Natural killer cell (primary cell): ENCODE measurements around the gene PRPF8. TPM values are rescaled to one million over a fixed set of nuclear protein-coding genes. Genes with fewer than 3 reads are reported as not detected.
"Not testable (repeated sequence)": the region's sequence is repeated elsewhere in the genome, so short reads cannot be mapped to it uniquely, and the experiment has no call there.

Experiments
- ATAC-seq, 3 donors: fragments of 150-1000 bp in 2 of 3; fragments of 200-7000 bp in 1 of 3; cut with Tn5 transposase; 1 replicate in 1 of 3; 2 replicates in 2 of 3; pipeline ENCODE4 v1.10.0; 2021; ENCODE audit warnings: mild to moderate bottlenecking in 2 of 3, moderate library complexity in 2 of 3
- DNase-seq, 2 donors: peaks; one replicate each; pipeline versions ENCODE4 v3.0.0 to v3.0.0-alpha.2; 2013 to 2021; ENCODE audit warnings: mixed read lengths in 1 of 2
- H3K27ac ChIP-seq: one replicate; pipeline ENCODE4 v1.5.1; 2013; ENCODE audit warnings: mild to moderate bottlenecking, low read length
- H3K27me3 ChIP-seq: one replicate; pipeline ENCODE4 v1.6.1; 2013; ENCODE audit warnings: low read length; ENCODE audit not compliant: control insufficient read depth, insufficient read depth
- H3K36me3 ChIP-seq: one replicate; pipeline ENCODE4 v1.6.1; 2013; ENCODE audit warnings: low read length; ENCODE audit not compliant: control insufficient read depth, insufficient read depth
- H3K4me1 ChIP-seq: one replicate; pipeline ENCODE4 v1.6.1; 2013; ENCODE audit warnings: low read length; ENCODE audit not compliant: control insufficient read depth, insufficient read depth
- H3K4me3 ChIP-seq: one replicate; pipeline ENCODE4 v1.5.1; 2013; ENCODE audit warnings: low read length
- H3K9me3 ChIP-seq: one replicate; pipeline ENCODE4 v1.6.1; 2013; ENCODE audit warnings: low read length; ENCODE audit not compliant: control insufficient read depth, insufficient read depth
- H3K27ac Mint-ChIP-seq, 2 donors: one replicate each; pipeline ENCODE4 v1.8.0; 2022; ENCODE audit warnings: mild to moderate bottlenecking in 2 of 2, mixed read lengths in 2 of 2, moderate library complexity in 1 of 2
- H3K27me3 Mint-ChIP-seq, 2 donors: one replicate each; pipeline ENCODE4 v1.8.0; 2022; ENCODE audit warnings: low read depth in 2 of 2, mixed read lengths in 2 of 2
- H3K36me3 Mint-ChIP-seq: one replicate; pipeline ENCODE4 v1.8.0; 2022; ENCODE audit warnings: mixed read lengths
- H3K4me1 Mint-ChIP-seq, 2 donors: one replicate each; pipeline ENCODE4 v1.8.0; 2022; ENCODE audit warnings: mixed read lengths in 2 of 2
- H3K4me3 Mint-ChIP-seq: one replicate; pipeline ENCODE4 v1.8.0; 2022; ENCODE audit warnings: mild to moderate bottlenecking, moderate library complexity, mixed read lengths
- H3K9me3 Mint-ChIP-seq, 2 donors: one replicate each; pipeline ENCODE4 v1.8.0; 2022; ENCODE audit warnings: mixed read lengths in 2 of 2
- WGBS: methylation state at CpG from one replicate; pipeline ENCODE4 v1.1.7; 2013; ENCODE audit warnings: missing lambda C conversion rate; ENCODE audit not compliant: insufficient coverage; 5-methylcytosine and 5-hydroxymethylcytosine counted together
- intact Hi-C: fragments of 100-400 bp; cut with micrococcal nuclease; formaldehyde crosslinking; loops from one replicate; pipeline ENCODE4 v1.14.2; 2022
- total RNA-seq, 4 donors: library from RNA; stranded (reverse); fragments of 120-200 nt in 1 of 4; gene quantifications; one replicate each; pipeline versions ENCODE4 v1.2.3 to v1.2.4, GENCODE V29; 2013 to 2022
- TF ChIP-seq, protein P1 (sequence below): fragments of 200-600 bp; IDR thresholded peaks from one replicate; pipeline ENCODE4 v1.8.0; 2022; ENCODE audit warnings: antibody characterized with exemption

Gene PRPF8
- total RNA-seq, 3 donors from 2014 or later (not counting 1 experiment from before 2014, with no cell fraction given): 475 to 508 (median 480) TPM

DNA sequence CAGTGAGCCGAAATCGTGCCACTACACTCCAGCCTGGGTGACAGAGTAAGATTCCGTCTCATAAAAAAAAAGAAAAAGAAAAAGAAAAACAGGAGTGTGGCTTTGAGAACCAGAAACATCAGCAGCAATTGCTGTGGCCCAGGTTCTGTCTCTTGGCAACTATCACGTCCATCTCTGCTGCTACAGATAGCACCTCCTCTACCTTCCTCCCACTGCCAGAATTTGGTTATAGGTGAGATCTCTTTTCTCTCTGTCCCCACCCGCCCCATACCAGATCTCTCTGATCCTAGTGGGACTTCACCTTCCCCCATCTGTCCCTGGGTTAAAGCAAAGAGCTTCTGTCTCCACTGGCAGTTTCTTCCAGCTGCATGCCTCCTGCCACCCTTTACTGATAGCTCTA, 22.4 kb upstream of the PRPF8 start:
- 65% methylated on average over 5 of the region's 5 CpGs for WGBS
- H3K4me1 ChIP-seq: peaks cover 40% of the 10 kb centered on the region
- no peak overlapping the region for H3K4me3 ChIP-seq
- H3K9me3 Mint-ChIP-seq: no peaks in the 10 kb centered on the region
- H3K4me3 Mint-ChIP-seq: no peak overlapping the region
- no peaks in the 10 kb centered on the region for H3K36me3 ChIP-seq
- H3K27me3 Mint-ChIP-seq: peaks cover 7 to 16% of the 10 kb centered on the region in 2 donors
- ATAC-seq: peak in 2 of 3 donors; percentile 43 to 52
- H3K27ac ChIP-seq: peak overlapping the region; percentile 34
- intact Hi-C loops: no loop called here
- DNase-seq: peak in 1 of 2 donors; percentile 74
- H3K27me3 ChIP-seq: peaks cover 6% of the 10 kb centered on the region
- H3K4me1 Mint-ChIP-seq: peaks cover 8 to 16% of the 10 kb centered on the region in 2 donors
- no peaks in the 10 kb centered on the region for H3K9me3 ChIP-seq
- H3K27ac Mint-ChIP-seq: no peak overlapping the region
- H3K36me3 Mint-ChIP-seq: peaks cover 7% of the 10 kb centered on the region
- TF ChIP-seq, protein P1, sequence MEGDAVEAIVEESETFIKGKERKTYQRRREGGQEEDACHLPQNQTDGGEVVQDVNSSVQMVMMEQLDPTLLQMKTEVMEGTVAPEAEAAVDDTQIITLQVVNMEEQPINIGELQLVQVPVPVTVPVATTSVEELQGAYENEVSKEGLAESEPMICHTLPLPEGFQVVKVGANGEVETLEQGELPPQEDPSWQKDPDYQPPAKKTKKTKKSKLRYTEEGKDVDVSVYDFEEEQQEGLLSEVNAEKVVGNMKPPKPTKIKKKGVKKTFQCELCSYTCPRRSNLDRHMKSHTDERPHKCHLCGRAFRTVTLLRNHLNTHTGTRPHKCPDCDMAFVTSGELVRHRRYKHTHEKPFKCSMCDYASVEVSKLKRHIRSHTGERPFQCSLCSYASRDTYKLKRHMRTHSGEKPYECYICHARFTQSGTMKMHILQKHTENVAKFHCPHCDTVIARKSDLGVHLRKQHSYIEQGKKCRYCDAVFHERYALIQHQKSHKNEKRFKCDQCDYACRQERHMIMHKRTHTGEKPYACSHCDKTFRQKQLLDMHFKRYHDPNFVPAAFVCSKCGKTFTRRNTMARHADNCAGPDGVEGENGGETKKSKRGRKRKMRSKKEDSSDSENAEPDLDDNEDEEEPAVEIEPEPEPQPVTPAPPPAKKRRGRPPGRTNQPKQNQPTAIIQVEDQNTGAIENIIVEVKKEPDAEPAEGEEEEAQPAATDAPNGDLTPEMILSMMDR: no peak

DNA sequence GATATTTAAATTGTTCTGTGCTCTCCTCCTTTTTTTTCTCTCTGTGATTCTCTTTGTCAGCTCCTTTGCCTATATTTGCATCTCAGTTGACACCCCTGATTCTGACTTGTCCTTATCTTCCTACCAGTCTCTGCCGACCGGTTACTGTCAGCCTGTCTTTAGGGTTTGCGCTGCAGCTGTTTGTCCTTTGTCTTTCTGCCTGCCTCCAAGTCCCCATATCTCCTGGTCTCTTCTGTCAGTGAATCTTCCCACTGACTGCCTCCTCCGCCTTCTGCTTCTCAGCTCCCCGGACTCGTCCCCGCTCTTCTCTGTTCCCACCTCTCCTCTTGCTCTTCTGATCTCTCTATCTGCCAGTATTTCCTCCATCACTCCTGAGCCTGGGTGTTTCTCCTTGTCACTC, 20.3 kb upstream of the PRPF8 start:
- Histone ChIP-seq H3K4me3 (no peak overlapping the region), H3K27me3 (peaks cover 2% of the 10 kb centered on the region), H3K4me1 (peaks cover 31% of the 10 kb centered on the region), H3K27ac (no peak overlapping the region), H3K9me3 (no peaks in the 10 kb centered on the region), H3K36me3 (no peaks in the 10 kb centered on the region)
- no peaks in the 10 kb centered on the region for H3K36me3 Mint-ChIP-seq
- H3K27ac Mint-ChIP-seq: no peak overlapping the region
- TF ChIP-seq, protein P1: no peak
- no peak overlapping the region for H3K4me3 Mint-ChIP-seq
- no peaks in the 10 kb centered on the region for H3K9me3 Mint-ChIP-seq
- DNase-seq: no peak
- WGBS: 95% methylated on average over 7 of the region's 7 CpGs
- no peak for ATAC-seq
- peaks cover 7 to 8% of the 10 kb centered on the region in 2 donors for H3K27me3 Mint-ChIP-seq
- intact Hi-C loops: no loop called here
- no peaks in the 10 kb centered on the region for H3K4me1 Mint-ChIP-seq

DNA sequence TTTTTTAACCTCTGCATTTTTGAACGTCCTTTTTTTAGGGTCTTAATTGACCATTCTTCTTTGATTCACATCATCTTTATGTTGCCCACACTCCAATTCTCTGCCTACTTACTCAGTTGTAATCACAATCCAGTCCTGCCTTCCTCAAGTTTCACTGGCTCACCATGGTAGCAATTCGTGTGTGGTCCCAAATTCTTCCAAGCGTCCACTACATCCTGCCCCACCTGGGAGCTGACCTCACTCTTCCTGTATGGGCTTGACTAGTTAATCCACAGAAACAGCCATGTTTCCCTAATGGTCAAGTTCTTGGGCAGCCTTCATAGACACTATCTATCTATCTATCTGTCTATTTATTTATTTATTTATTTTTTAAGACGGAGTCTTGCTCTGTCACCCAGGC, 18.4 kb upstream of the PRPF8 start:
- Histone ChIP-seq H3K9me3 (no peaks in the 10 kb centered on the region), H3K4me1 (peaks cover 18% of the 10 kb centered on the region), H3K4me3 (no peak overlapping the region), H3K36me3 (no peaks in the 10 kb centered on the region), H3K27ac (no peak overlapping the region), H3K27me3 (no peaks in the 10 kb centered on the region)
- intact Hi-C loops: no loop called here
- TF ChIP-seq, protein P1: no peak
- Mint-ChIP-seq H3K4me1 (no peaks in the 10 kb centered on the region), H3K4me3 (no peak overlapping the region), H3K27me3 (peaks cover 5 to 6% of the 10 kb centered on the region in 2 donors), H3K9me3 (no peaks in the 10 kb centered on the region), H3K36me3 (no peaks in the 10 kb centered on the region), H3K27ac (no peak overlapping the region)
- DNase-seq (no peak), ATAC-seq (no peak)
- WGBS: 74% methylated on average over 3 of the region's 4 CpGs

DNA sequence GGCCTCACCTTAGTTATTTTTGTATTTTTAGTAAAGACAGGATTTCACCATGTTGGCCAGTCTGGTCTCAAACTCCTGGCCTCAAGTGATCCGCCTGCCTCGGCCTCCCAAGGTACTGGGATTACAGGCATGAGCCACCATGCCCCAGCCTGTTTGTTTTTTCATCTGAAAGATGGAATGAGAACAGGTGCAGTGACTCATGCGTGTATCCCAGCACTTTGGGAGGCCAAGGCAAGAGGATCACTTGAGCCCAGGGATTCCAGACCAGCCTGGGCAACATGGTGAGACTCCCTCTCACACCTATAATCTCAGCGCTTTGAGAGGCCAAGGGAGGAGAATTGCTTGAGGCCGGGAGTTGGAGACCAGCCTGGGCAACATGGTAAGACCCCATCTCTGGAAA, 15.2 kb upstream of the PRPF8 start:
- H3K27me3 Mint-ChIP-seq, ATAC-seq, H3K27ac ChIP-seq, H3K4me3 ChIP-seq, intact Hi-C loops, H3K27ac Mint-ChIP-seq, H3K4me1 ChIP-seq, H3K27me3 ChIP-seq, H3K36me3 Mint-ChIP-seq, H3K9me3 ChIP-seq, H3K4me3 Mint-ChIP-seq, H3K9me3 Mint-ChIP-seq, H3K4me1 Mint-ChIP-seq, DNase-seq, H3K36me3 ChIP-seq: not testable (repeated sequence)
- WGBS: 92% methylated on average over 5 of the region's 5 CpGs
